HepG2 (cell line): Measurements from ENCODE around the gene C2orf92. TPM values are rescaled to one million over a fixed set of nuclear protein-coding genes. Genes with fewer than 3 reads are reported as not detected.

Experiments
- GLI4 ChIP-seq: sonication (generic); formaldehyde crosslinking; IDR thresholded peaks from 2 replicates; pipeline ENCODE4 v1.5.1; 2020; ENCODE audit warnings: missing genetic modification reagents, mild to moderate bottlenecking, moderate library complexity, borderline replicate concordance
- NFIC ChIP-seq: IDR thresholded peaks from 2 replicates; pipeline ENCODE4 v1.6.1; 2012; ENCODE audit warnings: mild to moderate bottlenecking, low read length, inconsistent platforms
- PHF20 ChIP-seq: sonication (generic); formaldehyde crosslinking; IDR thresholded peaks from 2 replicates; pipeline ENCODE4 v1.5.0; 2020; ENCODE audit warnings: mild to moderate bottlenecking, missing genetic modification reagents
- STAG1 ChIP-seq: sonication (generic); formaldehyde crosslinking; IDR thresholded peaks from 2 replicates; pipeline ENCODE4 v1.4.0; 2020; ENCODE audit warnings: missing genetic modification reagents
- TARDBP ChIP-seq: sonication (generic); formaldehyde crosslinking; IDR thresholded peaks from 2 replicates; pipeline ENCODE4 v1.8.0; 2022; ENCODE audit warnings: mild to moderate bottlenecking, missing genetic modification reagents
- ZFP1 ChIP-seq: IDR thresholded peaks from 2 replicates; pipeline ENCODE4 v1.6.1; 2016
- ZFX ChIP-seq: sonication (generic); formaldehyde crosslinking; IDR thresholded peaks from 2 replicates; pipeline ENCODE4 v1.4.0; 2020; ENCODE audit warnings: mild to moderate bottlenecking, low read depth, missing genetic modification reagents, moderate library complexity
- ZNF138 ChIP-seq: sonication (generic); formaldehyde crosslinking; IDR thresholded peaks from 2 replicates; pipeline ENCODE4 v1.5.0; 2020; ENCODE audit warnings: mild to moderate bottlenecking, low read depth, missing genetic modification reagents
- ZNF232 ChIP-seq: sonication (generic); formaldehyde crosslinking; IDR thresholded peaks from 2 replicates; pipeline ENCODE4 v1.4.0; 2020; ENCODE audit warnings: missing genetic modification reagents, borderline replicate concordance
- ZNF543 ChIP-seq: sonication (generic); formaldehyde crosslinking; IDR thresholded peaks from 2 replicates; pipeline ENCODE4 v1.4.0; 2020; ENCODE audit warnings: mild to moderate bottlenecking, missing genetic modification reagents
- ZNF557 ChIP-seq: sonication (generic); formaldehyde crosslinking; IDR thresholded peaks from 2 replicates; pipeline ENCODE4 v1.4.0; 2020; ENCODE audit warnings: missing genetic modification reagents
- ZNF598 ChIP-seq: sonication (generic); formaldehyde crosslinking; IDR thresholded peaks from 2 replicates; pipeline ENCODE4 v1.5.1; 2020; ENCODE audit warnings: mild to moderate bottlenecking, missing genetic modification reagents, borderline replicate concordance
- ZNF768 ChIP-seq: sonication (generic); formaldehyde crosslinking; IDR thresholded peaks from 2 replicates; pipeline ENCODE4 v1.4.0; 2020; ENCODE audit warnings: missing genetic modification reagents
- polyA plus RNA-seq, 8 experiments: library from polyadenylated mRNA; depleted of rRNA in 3 of 8; stranded (reverse) in 7 of 8; unstranded in 1 of 8; fragments of >200 nt; fragmentation: Illumina TruSeq in 4 of 8; extraction: Trizol in 4 of 8; gene quantifications; 2 replicates each; pipeline versions ENCODE4 v1.2.1 to v1.2.3, GENCODE V29; 2011 to 2016; ENCODE audit warnings: low read depth in 4 of 8, missing spikeins in 1 of 8, mixed read lengths in 1 of 8; ENCODE audit not compliant: insufficient read depth in 1 of 8
- total RNA-seq, 5 experiments: library from RNA; depleted of rRNA; stranded (reverse); fragments of >200 nt; fragmentation: Illumina TruSeq; extraction: Trizol; gene quantifications; 2 replicates each; pipeline ENCODE4 v1.2.3, GENCODE V29; 2016; ENCODE audit warnings: low read depth in 1 of 5
- TF ChIP-seq, protein P1 (sequence below): IDR thresholded peaks from 2 replicates; pipeline ENCODE4 v1.4.0; 2020; ENCODE audit warnings: mild to moderate bottlenecking, missing genetic modification reagents
- TF ChIP-seq, protein P2 (sequence below): sonication (generic); formaldehyde crosslinking; IDR thresholded peaks from 2 replicates; pipeline ENCODE4 v1.4.0; 2020; ENCODE audit warnings: mild to moderate bottlenecking, missing genetic modification reagents
- TF ChIP-seq, protein P3 (sequence below): sonication (generic); IDR thresholded peaks from 2 replicates; pipeline ENCODE4 v1.6.1; 2016; ENCODE audit warnings: low read depth, borderline replicate concordance
- TF ChIP-seq, protein P4 (sequence below): sonication (generic); formaldehyde crosslinking; IDR thresholded peaks from 2 replicates; pipeline ENCODE4 v1.4.0; 2020; ENCODE audit warnings: missing genetic modification reagents, mild to moderate bottlenecking, borderline replicate concordance
- TF ChIP-seq, protein P5 (sequence below): sonication (generic); formaldehyde crosslinking; IDR thresholded peaks from 2 replicates; pipeline ENCODE4 v1.5.0; 2020; ENCODE audit warnings: mild to moderate bottlenecking, missing genetic modification reagents, moderate library complexity

C2orf92 gene
- total and polyA plus RNA-seq, 2 of the 13 experiments (the other 11 are each of a cell fraction or from before 2014, with no cell fraction given): 4.9 to 5.0 TPM

DNA sequence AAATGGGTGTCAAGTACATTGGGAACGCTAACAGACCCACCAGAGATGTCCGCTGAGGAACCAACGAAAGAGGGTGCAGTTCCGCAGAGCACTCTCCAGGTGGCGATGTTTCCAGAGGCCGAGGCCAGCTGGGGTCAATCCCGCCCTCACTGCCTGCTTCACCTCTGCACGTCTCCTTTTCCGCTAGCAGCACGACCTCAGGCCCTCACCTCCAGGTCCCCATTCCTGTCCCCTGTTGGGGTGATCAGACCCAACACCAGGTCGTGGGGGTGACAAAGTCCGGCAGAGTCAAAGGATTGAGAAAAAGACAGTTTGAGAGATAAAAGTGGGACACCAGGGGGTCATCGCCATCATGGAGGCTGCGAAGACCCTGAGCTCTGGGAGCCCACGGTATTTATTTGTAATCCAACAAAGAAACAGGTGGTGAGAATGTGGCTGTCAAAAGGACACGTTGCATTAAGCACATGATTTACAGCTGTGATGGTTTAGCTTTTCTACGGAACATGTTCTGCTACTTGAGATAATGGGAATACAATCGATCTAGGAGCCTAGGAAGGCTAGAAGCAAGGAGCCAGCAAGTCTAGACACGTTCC, 71.2 kb downstream of the C2orf92 start (continued):
- TF ChIP-seq, protein P1, sequence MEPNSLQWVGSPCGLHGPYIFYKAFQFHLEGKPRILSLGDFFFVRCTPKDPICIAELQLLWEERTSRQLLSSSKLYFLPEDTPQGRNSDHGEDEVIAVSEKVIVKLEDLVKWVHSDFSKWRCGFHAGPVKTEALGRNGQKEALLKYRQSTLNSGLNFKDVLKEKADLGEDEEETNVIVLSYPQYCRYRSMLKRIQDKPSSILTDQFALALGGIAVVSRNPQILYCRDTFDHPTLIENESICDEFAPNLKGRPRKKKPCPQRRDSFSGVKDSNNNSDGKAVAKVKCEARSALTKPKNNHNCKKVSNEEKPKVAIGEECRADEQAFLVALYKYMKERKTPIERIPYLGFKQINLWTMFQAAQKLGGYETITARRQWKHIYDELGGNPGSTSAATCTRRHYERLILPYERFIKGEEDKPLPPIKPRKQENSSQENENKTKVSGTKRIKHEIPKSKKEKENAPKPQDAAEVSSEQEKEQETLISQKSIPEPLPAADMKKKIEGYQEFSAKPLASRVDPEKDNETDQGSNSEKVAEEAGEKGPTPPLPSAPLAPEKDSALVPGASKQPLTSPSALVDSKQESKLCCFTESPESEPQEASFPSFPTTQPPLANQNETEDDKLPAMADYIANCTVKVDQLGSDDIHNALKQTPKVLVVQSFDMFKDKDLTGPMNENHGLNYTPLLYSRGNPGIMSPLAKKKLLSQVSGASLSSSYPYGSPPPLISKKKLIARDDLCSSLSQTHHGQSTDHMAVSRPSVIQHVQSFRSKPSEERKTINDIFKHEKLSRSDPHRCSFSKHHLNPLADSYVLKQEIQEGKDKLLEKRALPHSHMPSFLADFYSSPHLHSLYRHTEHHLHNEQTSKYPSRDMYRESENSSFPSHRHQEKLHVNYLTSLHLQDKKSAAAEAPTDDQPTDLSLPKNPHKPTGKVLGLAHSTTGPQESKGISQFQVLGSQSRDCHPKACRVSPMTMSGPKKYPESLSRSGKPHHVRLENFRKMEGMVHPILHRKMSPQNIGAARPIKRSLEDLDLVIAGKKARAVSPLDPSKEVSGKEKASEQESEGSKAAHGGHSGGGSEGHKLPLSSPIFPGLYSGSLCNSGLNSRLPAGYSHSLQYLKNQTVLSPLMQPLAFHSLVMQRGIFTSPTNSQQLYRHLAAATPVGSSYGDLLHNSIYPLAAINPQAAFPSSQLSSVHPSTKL (CRISPR knock-in tag): 0 out of 2 replicates have a peak, but pooled peaks have one; percentile 27
- TF ChIP-seq, protein P2, sequence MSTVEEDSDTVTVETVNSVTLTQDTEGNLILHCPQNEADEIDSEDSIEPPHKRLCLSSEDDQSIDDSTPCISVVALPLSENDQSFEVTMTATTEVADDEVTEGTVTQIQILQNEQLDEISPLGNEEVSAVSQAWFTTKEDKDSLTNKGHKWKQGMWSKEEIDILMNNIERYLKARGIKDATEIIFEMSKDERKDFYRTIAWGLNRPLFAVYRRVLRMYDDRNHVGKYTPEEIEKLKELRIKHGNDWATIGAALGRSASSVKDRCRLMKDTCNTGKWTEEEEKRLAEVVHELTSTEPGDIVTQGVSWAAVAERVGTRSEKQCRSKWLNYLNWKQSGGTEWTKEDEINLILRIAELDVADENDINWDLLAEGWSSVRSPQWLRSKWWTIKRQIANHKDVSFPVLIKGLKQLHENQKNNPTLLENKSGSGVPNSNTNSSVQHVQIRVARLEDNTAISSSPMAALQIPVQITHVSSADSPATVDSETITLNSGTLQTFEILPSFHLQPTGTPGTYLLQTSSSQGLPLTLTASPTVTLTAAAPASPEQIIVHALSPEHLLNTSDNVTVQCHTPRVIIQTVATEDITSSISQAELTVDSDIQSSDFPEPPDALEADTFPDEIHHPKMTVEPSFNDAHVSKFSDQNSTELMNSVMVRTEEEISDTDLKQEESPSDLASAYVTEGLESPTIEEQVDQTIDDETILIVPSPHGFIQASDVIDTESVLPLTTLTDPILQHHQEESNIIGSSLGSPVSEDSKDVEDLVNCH (CRISPR knock-in tag): no peak
- TF ChIP-seq ZNF557 (CRISPR knock-in tag) (no peak), GLI4 (CRISPR knock-in tag) (no peak), PHF20 (CRISPR knock-in tag) (no peak), ZFX (peak; percentile 51), ZNF543 (CRISPR knock-in tag) (0 out of 2 replicates have a peak, but pooled peaks have one; percentile 52), ZNF768 (CRISPR knock-in tag) (no peak), STAG1 (peak; percentile 86), NFIC (no peak), ZNF138 (CRISPR knock-in tag) (0 out of 2 replicates have a peak, but pooled peaks have one; percentile 51), ZFP1 (CRISPR knock-in tag) (no peak), ZNF232 (CRISPR knock-in tag) (0 out of 2 replicates have a peak, but pooled peaks have one; percentile 53), ZNF598 (CRISPR knock-in tag) (peak; percentile 85; the same call in 1 of the 2 replicates), TARDBP (CRISPR knock-in tag) (peak; percentile 17; the same call in 1 of the 2 replicates)
- TF ChIP-seq, protein P3, sequence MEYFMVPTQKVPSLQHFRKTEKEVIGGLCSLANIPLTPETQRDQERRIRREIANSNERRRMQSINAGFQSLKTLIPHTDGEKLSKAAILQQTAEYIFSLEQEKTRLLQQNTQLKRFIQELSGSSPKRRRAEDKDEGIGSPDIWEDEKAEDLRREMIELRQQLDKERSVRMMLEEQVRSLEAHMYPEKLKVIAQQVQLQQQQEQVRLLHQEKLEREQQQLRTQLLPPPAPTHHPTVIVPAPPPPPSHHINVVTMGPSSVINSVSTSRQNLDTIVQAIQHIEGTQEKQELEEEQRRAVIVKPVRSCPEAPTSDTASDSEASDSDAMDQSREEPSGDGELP: peak; percentile 88; the same call in 1 of the 2 replicates
- TF ChIP-seq, protein P4, sequence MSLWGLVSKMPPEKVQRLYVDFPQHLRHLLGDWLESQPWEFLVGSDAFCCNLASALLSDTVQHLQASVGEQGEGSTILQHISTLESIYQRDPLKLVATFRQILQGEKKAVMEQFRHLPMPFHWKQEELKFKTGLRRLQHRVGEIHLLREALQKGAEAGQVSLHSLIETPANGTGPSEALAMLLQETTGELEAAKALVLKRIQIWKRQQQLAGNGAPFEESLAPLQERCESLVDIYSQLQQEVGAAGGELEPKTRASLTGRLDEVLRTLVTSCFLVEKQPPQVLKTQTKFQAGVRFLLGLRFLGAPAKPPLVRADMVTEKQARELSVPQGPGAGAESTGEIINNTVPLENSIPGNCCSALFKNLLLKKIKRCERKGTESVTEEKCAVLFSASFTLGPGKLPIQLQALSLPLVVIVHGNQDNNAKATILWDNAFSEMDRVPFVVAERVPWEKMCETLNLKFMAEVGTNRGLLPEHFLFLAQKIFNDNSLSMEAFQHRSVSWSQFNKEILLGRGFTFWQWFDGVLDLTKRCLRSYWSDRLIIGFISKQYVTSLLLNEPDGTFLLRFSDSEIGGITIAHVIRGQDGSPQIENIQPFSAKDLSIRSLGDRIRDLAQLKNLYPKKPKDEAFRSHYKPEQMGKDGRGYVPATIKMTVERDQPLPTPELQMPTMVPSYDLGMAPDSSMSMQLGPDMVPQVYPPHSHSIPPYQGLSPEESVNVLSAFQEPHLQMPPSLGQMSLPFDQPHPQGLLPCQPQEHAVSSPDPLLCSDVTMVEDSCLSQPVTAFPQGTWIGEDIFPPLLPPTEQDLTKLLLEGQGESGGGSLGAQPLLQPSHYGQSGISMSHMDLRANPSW (CRISPR knock-in tag): no peak
- TF ChIP-seq, protein P5, sequence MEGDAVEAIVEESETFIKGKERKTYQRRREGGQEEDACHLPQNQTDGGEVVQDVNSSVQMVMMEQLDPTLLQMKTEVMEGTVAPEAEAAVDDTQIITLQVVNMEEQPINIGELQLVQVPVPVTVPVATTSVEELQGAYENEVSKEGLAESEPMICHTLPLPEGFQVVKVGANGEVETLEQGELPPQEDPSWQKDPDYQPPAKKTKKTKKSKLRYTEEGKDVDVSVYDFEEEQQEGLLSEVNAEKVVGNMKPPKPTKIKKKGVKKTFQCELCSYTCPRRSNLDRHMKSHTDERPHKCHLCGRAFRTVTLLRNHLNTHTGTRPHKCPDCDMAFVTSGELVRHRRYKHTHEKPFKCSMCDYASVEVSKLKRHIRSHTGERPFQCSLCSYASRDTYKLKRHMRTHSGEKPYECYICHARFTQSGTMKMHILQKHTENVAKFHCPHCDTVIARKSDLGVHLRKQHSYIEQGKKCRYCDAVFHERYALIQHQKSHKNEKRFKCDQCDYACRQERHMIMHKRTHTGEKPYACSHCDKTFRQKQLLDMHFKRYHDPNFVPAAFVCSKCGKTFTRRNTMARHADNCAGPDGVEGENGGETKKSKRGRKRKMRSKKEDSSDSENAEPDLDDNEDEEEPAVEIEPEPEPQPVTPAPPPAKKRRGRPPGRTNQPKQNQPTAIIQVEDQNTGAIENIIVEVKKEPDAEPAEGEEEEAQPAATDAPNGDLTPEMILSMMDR (CRISPR knock-in tag): peak; percentile 95
